ENCODE results near the gene CDH15.

CDH15 gene

DNA sequence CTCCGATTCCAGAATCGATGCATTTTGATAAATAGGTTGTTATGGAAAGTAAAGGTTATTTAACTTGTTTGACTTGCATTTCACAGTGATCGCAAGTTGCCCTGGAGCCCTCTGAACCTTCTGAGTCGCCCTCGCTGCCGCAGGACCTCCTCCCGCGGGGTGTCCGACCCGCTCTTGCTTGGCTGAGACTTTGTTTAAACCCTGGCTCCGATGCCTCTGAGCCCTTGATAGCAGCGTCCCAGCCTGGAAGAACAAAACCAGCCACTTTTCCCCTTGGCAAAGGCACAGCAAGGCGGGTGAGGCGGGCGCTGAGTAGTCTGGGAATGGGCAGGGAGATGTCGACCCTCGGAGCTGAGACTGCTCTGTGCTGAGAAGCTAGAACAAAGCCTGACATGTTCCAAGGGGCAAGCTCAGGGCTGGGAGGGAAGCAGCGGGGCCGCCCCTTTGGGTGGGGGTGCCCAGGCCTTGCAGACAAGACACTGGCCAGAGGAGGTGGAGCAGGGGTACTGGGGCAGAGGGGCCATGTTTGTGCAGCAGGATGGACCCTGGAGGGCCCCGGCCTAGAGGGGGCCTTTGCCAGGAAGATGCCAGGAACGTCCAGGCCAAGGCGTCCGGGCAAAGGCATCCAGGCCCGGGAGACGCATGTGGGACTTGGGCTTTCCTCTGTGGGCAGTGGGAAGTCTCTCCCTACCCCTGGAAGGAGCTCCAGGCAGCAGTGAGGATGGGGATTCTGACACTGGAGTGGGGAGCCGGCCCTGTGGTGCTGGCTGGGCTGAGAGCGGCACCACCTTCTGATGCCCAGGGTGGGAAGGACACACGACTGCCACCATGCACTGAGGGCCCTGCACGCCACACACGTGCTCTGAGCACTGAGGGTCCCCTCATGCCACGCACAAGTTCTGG, 30.3 kb upstream of the CDH15 start:
- DNase-seq = no peak

- no peak for DNase-seq
Measured at GRCh38 chr16:89141884-89142267, 29.7 kb upstream of the CDH15 start.

- DNase-seq = no peak
Measured at GRCh38 chr16:89142474-89143195, 28.9 kb upstream of the CDH15 start.

DNA sequence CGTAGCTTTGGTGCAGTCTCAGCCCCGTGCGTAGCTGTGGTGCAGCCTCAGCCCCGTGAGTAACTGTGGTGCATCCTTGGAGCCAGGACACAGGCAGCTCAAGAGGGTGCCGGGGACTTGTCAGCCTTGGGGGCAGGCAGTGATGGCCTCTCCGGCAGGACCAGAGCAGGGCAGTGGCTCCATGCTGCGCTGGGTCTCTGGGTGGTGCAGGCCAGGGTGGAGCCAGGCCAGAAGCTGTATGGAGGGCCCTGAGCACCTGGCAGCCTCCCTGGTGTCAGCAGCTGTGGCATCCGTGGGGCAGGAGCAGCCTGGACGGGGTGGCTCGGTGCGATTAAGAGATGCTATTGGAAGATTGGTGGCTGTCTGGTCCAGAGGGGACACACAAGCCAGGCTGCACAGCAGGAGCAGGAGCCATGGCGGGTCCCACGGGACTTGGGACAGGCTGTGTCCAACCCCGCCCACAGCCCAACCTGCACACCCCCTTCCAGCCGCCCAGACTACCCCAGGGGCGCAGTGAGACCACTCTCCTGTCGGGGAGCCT, 28.3 kb upstream of the CDH15 start:
- no peak for DNase-seq

- DNase-seq = no peak
Measured at GRCh38 chr16:89143911-89144675, 27.5 kb upstream of the CDH15 start.

DNA sequence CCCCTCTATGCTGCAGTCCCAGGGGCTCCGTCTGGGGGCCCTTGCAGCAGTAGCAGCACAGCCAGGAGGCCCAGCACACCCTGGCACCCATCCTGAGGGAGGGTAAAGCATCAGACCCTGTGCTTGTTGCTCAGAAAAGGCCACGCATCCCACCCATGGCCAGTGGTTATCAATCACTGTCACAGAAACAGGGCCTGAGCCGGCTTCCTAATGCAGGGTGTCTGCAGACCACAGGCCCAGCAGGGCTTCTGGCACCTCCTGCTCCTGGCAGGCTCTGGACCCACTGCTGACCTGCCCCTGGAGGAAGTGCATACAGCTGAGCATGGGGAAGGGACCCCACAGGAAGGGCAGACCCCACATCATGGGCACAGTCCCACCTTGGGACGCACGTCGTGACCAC, 26.9 kb upstream of the CDH15 start:
- no peak for DNase-seq

DNA sequence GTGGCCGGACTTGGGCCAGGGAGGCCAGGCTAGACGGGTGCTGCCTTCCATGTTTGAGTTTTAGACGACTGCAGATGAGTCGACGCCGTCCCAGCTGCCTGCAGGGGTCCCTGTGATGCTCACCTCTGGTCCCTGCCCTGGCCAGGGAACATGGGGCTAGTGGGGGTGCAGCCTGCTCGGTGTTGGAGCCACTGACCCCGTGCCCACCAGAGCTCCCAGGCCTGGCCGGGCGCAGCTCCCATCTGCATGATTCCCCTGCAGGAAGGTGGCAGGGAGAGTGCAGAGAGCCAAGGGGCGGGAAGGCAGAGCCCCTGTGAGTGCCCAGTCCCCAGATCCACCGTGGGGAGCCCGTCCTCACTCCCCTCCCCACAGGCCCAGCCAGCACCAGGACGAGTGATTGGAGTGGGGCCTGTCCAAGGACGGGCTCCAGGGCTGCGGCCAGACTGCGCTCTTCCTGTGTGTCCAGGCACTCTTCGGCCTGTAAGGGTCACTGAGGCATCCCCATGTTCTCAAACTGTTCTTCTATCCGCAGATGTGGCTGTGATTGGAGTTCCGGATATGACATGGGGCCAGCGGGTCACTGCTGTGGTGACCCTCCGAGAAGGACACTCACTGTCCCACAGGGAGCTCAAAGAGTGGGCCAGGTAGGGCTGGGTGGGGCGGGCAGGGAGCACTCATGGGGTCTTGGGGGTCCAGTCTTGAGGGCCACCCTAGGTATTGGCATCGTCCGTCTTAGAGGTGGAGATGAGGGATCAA, 26.0 kb upstream of the CDH15 start:
- DNase-seq = no peak

DNA sequence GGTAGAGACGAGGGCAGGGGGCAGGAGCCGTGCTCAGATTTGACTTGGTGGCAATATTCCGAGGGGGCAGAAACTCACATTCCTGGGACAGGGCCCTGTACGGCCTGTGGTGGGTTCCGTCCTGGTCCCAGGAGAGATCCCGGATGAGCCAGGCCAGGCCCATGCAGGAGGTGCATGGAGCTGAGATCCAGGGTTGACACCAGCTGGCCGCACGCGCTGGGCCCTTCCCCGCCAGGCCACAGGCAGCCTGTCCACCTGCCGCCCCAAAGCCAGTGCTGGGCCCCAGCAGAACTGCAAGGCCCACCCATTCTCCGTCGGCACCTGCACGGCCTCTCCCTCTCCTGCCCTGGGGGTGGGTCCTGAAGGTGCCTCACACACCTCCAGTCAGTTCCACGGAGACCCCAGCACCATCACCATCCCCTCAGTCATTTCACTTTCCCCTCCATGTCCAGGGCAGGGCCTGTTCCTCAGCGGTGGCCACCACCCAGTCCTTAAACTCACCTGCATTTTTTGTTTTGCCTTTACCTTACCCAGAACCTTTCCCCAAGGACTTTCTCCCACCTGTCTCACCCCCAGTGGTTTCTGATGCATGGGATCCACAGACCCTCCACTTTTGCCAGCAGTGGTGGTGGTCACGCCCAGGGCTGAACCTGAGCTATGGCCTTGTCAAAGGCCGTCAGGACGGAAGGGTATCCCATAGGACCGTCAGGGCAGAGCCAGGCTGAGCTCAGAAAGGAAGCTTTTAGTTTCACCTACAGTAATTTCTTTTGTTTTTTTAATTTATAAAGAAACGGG, 25.1 kb upstream of the CDH15 start:
- DNase-seq = no peak

DNA sequence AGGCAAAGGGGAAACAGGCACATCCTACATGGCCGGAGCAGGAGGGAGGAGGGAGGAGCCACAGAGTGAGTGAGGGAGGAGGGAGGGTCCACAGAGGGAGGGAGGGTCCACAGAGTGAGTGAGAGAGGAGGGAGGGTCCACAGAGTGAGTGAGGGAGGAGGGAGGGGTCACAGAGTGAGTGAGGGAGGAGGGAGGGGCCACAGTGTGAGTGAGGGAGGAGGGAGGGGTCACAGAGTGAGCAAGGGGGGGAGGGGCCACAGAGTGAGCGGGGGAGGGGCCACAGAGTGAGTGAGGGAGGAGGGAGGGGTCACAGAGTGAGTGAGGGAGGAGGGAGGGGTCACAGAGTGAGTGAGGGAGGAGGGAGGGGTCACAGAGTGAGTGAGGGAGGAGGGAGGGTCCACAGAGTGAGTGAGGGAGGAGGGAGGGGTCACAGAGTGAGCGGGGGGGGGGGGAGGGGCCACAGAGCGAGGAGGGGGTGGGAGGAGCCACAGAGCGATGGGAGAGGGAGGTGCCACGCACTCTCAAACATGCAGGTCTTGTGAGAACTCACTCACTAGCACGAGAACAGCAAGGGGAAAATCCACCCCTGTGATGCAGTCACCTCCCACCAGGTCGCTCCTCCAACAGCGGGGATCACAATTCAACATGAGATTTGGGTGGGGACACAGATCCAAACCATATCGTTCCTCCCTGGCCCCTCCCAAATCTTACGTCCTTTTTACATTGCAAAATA, 24.3 kb upstream of the CDH15 start:
- no peak for DNase-seq

GRCh38 chr16:89149386-89149785, 22.2 kb upstream of the CDH15 start:
- no peak for DNase-seq

GRCh38 chr16:89150090-89150835, 21.3 kb upstream of the CDH15 start:
- DNase-seq = no peak

GRCh38 chr16:89150981-89151380, 20.6 kb upstream of the CDH15 start:
- DNase-seq = no peak

- DNase-seq = no peak
Measured at GRCh38 chr16:89152831-89153700, 18.5 kb upstream of the CDH15 start.

DNA sequence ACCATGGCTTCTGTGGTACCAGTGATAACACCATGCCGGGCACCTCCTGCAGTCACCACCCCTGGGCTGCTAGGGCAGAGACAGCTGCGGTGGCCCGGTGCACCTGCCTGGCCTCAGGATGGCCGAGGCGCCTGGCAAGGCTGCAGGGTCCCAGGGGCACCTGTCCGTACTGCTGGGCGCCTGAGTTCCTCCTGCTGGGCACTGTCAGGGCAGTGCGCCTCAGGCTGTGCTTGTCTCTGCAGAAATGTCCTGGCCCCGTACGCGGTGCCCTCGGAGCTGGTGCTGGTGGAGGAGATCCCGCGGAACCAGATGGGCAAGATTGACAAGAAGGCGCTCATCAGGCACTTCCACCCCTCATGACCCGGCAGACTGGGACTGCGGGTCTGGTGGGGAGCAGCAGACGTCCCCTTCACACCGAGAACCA, 17.7 kb upstream of the CDH15 start:
- DNase-seq = no peak

DNA sequence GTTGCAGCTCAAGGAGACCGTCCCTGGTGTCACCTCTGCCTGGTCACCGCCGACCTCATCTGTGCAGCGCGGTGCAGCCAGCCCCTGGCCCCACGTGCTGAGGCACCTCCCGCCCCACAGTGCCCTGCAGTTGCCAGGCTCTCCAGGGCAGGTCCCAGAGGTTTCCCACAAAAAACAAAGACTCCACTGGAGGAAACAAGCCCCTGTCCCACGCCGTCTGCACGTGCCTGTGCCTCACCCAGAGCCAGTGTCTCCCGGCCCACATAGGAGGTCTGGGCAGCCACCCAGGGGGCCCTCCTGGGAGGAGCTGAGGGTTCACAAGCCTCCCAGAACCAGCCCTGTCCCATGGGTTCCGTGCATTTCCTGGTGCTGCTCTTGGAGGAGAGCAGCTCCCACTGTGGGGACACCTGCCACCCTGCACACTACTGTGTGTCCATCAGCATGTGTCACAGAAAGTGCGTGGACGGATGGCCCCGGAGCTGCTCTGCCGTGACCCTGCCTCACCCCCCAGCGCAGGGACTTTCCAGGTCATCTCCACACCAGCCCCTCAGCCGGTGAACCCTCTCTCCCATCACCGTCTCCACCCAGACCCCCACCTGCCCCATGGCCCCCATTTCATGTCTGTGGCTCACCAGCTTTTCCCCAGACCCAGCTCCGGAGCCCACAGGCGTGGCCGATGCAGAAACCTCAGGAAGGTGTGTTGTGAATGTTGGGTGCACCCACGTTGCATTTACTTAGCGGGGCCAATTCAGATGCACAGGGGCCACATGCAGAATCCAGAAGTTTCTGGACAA, 17.0 kb upstream of the CDH15 start:
- DNase-seq = no peak

DNA sequence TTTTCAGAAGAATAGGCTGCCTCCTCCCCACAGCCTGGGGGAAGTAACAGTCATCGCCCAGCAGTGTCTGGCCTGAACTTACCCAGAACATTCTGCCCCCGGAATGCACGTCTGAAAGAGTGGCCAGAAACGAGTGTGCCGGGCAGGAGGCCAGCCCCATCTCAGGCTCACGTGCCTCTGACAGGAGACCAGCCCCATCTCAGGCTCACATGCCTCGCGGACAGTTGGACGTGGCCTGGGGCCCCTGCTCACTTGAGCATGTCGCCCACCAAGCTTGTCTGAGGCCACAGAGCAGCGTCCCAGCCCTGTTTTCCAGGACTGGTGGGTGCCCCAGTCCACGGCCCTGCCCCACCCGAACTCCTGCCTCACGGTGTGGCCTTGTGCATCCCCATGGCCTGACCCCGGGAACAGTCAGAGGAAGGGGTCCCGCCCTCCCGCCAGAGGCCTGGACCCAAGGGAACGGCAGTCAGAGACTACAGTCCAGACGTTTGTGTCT, 16.3 kb upstream of the CDH15 start:
- peak; percentile 57 for DNase-seq

DNA sequence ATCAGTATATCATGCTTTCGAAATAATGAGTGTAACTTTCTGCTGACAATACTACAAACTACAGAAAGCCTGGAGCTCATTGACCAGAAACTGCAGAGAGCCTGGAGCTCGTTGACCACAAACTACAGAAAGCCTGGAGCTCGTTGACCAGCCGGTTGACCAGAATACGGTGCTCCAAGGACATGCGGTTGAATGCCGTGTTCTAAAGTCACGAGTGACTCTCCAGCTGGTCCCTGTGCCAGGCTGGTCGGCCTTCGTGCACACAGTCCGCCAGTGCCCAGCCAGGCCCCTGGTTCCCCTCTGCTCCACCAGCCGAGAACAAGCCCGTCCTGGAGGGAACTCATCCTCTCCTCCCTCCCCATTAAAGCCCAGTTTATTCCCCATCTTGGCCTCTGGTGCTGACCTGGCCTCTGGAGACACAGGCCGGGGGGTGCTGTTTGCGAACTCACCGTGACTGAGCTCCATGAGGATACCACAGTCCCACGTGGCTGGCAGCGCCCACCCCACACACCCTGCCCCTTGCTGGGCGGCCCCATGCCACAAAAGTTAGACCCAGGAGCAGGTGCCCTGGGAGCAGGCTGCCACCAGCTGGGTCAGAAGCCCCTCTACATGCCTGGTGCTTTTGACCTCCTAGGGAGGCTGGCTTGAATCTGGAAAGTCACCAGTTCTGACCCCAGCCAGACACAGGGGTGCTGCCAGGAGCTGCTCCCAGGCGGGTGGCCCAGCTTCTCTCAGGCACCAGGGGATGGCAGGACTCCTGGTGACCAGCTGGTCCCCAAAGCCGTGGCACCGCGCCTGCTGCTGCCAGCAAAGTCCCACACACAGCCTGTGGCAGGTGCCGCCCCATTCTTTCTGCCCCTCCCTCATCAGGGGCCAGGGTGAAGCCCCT, 15.5 kb upstream of the CDH15 start:
- no peak for DNase-seq
